ENCODE data around the gene DCAF12L1. TPM values are rescaled to one million over a fixed set of nuclear protein-coding genes. Genes with fewer than 3 reads are reported as not detected.

Gene DCAF12L1
- total RNA-seq, 1 donor from 2014 or later: 0.77 TPM

DNA sequence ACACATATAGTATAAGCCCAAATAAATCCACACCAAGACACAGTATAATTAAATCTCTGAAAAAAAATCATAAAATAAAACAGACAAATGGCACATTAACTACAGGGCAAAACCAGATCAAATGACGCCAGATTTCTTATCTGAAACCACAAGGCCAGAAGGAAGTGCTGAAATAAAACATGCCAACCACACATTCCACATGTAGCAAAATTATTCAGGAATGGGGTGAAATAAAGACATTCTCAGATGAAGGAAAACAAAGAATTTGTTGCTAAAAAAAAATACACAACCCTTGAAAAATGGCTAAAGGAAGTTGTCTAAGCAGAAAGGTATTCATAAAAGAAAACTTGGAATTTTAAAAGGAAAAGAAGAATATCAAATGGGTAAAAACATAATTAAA, 4.5 kb upstream of the DCAF12L1 start:
- Mint-ChIP-seq H3K27ac (no peak overlapping the region), H3K4me1 (no peaks in the 10 kb centered on the region), H3K36me3 (no peaks in the 10 kb centered on the region), H3K27me3 (ENCODE audit: insufficient read depth, low read depth) (peaks cover 2% of the 10 kb centered on the region), H3K4me3 (no peak overlapping the region), H3K9me3 (no peaks in the 10 kb centered on the region)
- Histone ChIP-seq H4K20me1 (ENCODE audit: low read depth) (no peaks in the 10 kb centered on the region), H3F3A (ENCODE audit: low read depth) (no peaks in the 10 kb centered on the region), H3K27ac (no peak overlapping the region), H3K36me3 (no peaks in the 10 kb centered on the region), H3K4me3 (no peak overlapping the region), H2AFZ (replicated peaks) (no peak overlapping the region), H3K9me3 (ENCODE audit: low read depth) (no peaks in the 10 kb centered on the region), H3K4me1 (no peaks in the 10 kb centered on the region), H3K4me2 (no peak overlapping the region), H3K27me3 (peaks cover 20% of the 10 kb centered on the region), H3K9ac (no peak overlapping the region), H3K79me2 (ENCODE audit: low read depth) (no peaks in the 10 kb centered on the region)
- TF ChIP-seq, protein P1, sequence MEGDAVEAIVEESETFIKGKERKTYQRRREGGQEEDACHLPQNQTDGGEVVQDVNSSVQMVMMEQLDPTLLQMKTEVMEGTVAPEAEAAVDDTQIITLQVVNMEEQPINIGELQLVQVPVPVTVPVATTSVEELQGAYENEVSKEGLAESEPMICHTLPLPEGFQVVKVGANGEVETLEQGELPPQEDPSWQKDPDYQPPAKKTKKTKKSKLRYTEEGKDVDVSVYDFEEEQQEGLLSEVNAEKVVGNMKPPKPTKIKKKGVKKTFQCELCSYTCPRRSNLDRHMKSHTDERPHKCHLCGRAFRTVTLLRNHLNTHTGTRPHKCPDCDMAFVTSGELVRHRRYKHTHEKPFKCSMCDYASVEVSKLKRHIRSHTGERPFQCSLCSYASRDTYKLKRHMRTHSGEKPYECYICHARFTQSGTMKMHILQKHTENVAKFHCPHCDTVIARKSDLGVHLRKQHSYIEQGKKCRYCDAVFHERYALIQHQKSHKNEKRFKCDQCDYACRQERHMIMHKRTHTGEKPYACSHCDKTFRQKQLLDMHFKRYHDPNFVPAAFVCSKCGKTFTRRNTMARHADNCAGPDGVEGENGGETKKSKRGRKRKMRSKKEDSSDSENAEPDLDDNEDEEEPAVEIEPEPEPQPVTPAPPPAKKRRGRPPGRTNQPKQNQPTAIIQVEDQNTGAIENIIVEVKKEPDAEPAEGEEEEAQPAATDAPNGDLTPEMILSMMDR (IDR thresholded peaks at IDR 0.05): no peak
- TF ChIP-seq EZH2 (IDR thresholded peaks at IDR 0.05) (no peak), EZH2phosphoT487 (IDR thresholded peaks at IDR 0.05) (no peak)
- DNase-seq (ENCODE audit: low spot score): no peak

DNA sequence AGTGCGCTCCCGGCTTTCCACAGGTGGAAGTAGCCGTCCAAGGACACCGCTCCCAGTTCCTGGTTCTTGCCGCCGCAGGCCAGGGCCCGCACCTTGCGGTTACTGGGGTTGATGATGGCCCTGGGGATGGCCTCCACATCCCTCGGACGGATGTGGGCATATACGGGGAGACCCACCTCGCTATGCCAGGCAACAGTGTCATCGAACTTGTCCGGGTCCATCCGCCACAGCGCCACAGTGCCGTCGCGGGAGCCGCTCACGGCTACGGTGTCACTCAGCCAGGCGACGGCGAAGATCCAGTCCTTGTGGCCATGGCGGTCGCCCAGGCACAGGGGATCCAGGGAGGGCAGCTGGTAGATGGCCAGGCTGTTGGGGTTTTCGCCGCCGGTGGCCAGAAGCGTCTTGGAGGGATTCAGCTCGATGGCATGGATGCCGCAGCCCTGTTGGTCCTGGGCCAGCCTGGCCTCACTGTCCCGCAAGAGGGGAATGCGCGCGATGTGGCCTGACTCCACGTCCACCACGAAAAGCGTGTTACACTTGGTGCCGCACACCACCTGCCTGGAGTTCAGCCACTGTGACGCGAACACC, 795 bp downstream of the DCAF12L1 start:
- H3K9ac ChIP-seq: no peak overlapping the region
- no peaks in the 10 kb centered on the region for H3K4me1 ChIP-seq
- H3K9me3 Mint-ChIP-seq: peaks cover 7% of the 10 kb centered on the region
- H3F3A ChIP-seq (ENCODE audit: low read depth): no peaks in the 10 kb centered on the region
- no peak overlapping the region for H3K27ac Mint-ChIP-seq
- TF ChIP-seq, protein P1 (IDR thresholded peaks at IDR 0.05): no peak
- TF ChIP-seq EZH2 (IDR thresholded peaks at IDR 0.05) (no peak), EZH2phosphoT487 (IDR thresholded peaks at IDR 0.05) (no peak)
- H3K36me3 Mint-ChIP-seq: peaks cover 3% of the 10 kb centered on the region
- no peak for DNase-seq (ENCODE audit: low spot score)
- peaks cover 2% of the 10 kb centered on the region for H3K27me3 Mint-ChIP-seq (ENCODE audit: insufficient read depth, low read depth)
- H3K79me2 ChIP-seq (ENCODE audit: low read depth): no peaks in the 10 kb centered on the region
- H3K4me2 ChIP-seq: peak overlapping the region; percentile 64
- no peaks in the 10 kb centered on the region for H3K4me1 Mint-ChIP-seq
- peak overlapping the region; percentile 37 for H3K4me3 ChIP-seq
- peaks cover 27% of the 10 kb centered on the region for H3K27me3 ChIP-seq
- no peak overlapping the region for H3K27ac ChIP-seq
- H4K20me1 ChIP-seq (ENCODE audit: low read depth): no peaks in the 10 kb centered on the region
- no peaks in the 10 kb centered on the region for H3K36me3 ChIP-seq
- peak overlapping the region; percentile 87 for H2AFZ ChIP-seq (replicated peaks)
- H3K9me3 ChIP-seq (ENCODE audit: low read depth): no peaks in the 10 kb centered on the region
- no peak overlapping the region for H3K4me3 Mint-ChIP-seq

DNA sequence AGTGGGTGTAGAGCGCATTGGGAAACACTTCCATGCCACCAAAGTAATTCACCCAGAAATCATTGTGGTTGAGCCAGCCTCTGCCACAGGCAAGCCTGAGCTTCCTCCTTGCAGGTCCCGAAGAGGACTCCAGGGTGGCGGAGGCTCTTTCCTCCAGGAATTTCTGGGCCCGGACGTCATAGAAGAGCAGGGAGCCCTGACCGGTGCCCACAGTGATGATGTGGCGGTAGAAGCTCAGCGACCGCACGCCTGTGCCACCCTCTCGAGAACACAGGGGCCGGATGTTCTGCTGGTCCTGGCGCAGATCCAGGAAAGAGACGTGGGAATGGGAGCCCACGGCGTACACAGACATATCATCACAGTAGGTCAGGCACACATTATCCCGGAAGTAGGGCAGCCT, 1.3 kb downstream of the DCAF12L1 start:
- peaks cover 7% of the 10 kb centered on the region for H3K9me3 Mint-ChIP-seq
- no peak overlapping the region for H3K9ac ChIP-seq
- no peak overlapping the region for H3K4me3 ChIP-seq
- H3K27ac ChIP-seq: no peak overlapping the region
- H3K9me3 ChIP-seq (ENCODE audit: low read depth): no peaks in the 10 kb centered on the region
- H3K27me3 Mint-ChIP-seq (ENCODE audit: insufficient read depth, low read depth): peaks cover 2% of the 10 kb centered on the region
- H3K27me3 ChIP-seq: peaks cover 27% of the 10 kb centered on the region
- H4K20me1 ChIP-seq (ENCODE audit: low read depth): no peaks in the 10 kb centered on the region
- H3K4me1 ChIP-seq: no peaks in the 10 kb centered on the region
- no peaks in the 10 kb centered on the region for H3K36me3 ChIP-seq
- no peak overlapping the region for H3K4me3 Mint-ChIP-seq
- H3K4me1 Mint-ChIP-seq: no peaks in the 10 kb centered on the region
- H3K36me3 Mint-ChIP-seq: peaks cover 3% of the 10 kb centered on the region
- H3K4me2 ChIP-seq: no peak overlapping the region
- DNase-seq (ENCODE audit: low spot score): no peak
- no peaks in the 10 kb centered on the region for H3F3A ChIP-seq (ENCODE audit: low read depth)
- H3K27ac Mint-ChIP-seq: no peak overlapping the region
- TF ChIP-seq EZH2 (IDR thresholded peaks at IDR 0.05) (no peak), EZH2phosphoT487 (IDR thresholded peaks at IDR 0.05) (no peak)
- TF ChIP-seq, protein P1 (IDR thresholded peaks at IDR 0.05): no peak
- H2AFZ ChIP-seq (replicated peaks): no peak overlapping the region
- H3K79me2 ChIP-seq (ENCODE audit: low read depth): no peaks in the 10 kb centered on the region
